Astrocyte (in vitro differentiated cells and primary cell): ENCODE data around the gene CNGA4.

Source experiments
- CTCF ChIP-seq: IDR thresholded peaks from 2 replicates; pipeline ENCODE4 v1.5.1; 2011; ENCODE audit warnings: low read depth, mild to moderate bottlenecking, inconsistent platforms, low read length, moderate library complexity; ENCODE audit not compliant: insufficient read depth
- EZH2 ChIP-seq: IDR thresholded peaks from 2 replicates; pipeline ENCODE4 v1.6.1; 2012; ENCODE audit warnings: mild to moderate bottlenecking, low read length, inconsistent platforms; ENCODE audit not compliant: insufficient read depth

- no peak for TF ChIP-seq CTCF
- no peak for TF ChIP-seq EZH2
Measured at GRCh38 chr11:6210274-6210955, 28.5 kb upstream of the CNGA4 start.
